Right lobe of liver (tissue), 4 donors: ENCODE results near the gene SPTBN1.
"Not testable (repeated sequence)": the region's sequence is repeated elsewhere in the genome, so short reads cannot be mapped to it uniquely, and the experiment has no call there.

Experiments
- CTCF ChIP-seq, 4 donors: fragments of 200-600 bp in 3 of 4; fragments of 450-650 bp in 1 of 4; IDR thresholded peaks; one replicate each; pipeline versions ENCODE4 v1.5.1 to v1.8.0; 2016 to 2022; ENCODE audit warnings: antibody characterized with exemption in 4 of 4, mild to moderate bottlenecking in 2 of 4
- POLR2A ChIP-seq: fragments of 450-650 bp; IDR thresholded peaks from one replicate; pipeline ENCODE4 v1.6.1; 2017; ENCODE audit warnings: antibody characterized with exemption, mild to moderate bottlenecking
- donor health status: DM: no; HTN: no; CAD: no.
- donor health status: DM: no; HTN: no; CAD: no.
- donor health status: DM: no; HTN: yes; CAD: no.

GRCh38 chr2:54509043-54509442, 52.9 kb downstream of the SPTBN1 start:
- not testable (repeated sequence) for TF ChIP-seq CTCF (IDR thresholded peaks at IDR 0.05); POLR2A
